SK-N-SH treated with all-trans-retinoic acid at 6 μM for 48 hours (cell line): ENCODE data around the gene RDX.

ENCODE experiments used
- ATAC-seq: fragments of 200-7000 bp; cut with Tn5 transposase; 3 replicates; pipeline ENCODE4 v1.9.1; 2020; ENCODE audit warnings: mild to moderate bottlenecking, moderate library complexity
- BACH2 ChIP-seq: fragments of 250-450 bp; sonication (Bioruptor Pico); IDR thresholded peaks from 2 replicates; pipeline ENCODE4 v1.9.0; 2021; ENCODE audit warnings: mild to moderate bottlenecking, borderline replicate concordance
- CSDC2 ChIP-seq: fragments of 250-450 bp; sonication (Bioruptor Pico); IDR thresholded peaks from 2 replicates; pipeline ENCODE4 v1.5.0; 2020; ENCODE audit warnings: mild to moderate bottlenecking, moderate library complexity
- GLIS3 ChIP-seq: fragments of 250-450 bp; sonication (Bioruptor Pico); IDR thresholded peaks from 2 replicates; pipeline ENCODE4 v1.5.0; 2020; ENCODE audit warnings: mild to moderate bottlenecking, moderate library complexity
- ISL1 ChIP-seq: fragments of 250-450 bp; sonication (Bioruptor Pico); IDR thresholded peaks from 2 replicates; pipeline ENCODE4 v2.1.2; 2022; ENCODE audit warnings: mild to moderate bottlenecking, moderate library complexity
- OSR1 ChIP-seq: fragments of 250-450 bp; sonication (Bioruptor Pico); IDR thresholded peaks from 2 replicates; pipeline ENCODE4 v1.8.0; 2022; ENCODE audit warnings: moderate library complexity, mild to moderate bottlenecking, inconsistent platforms
- PATZ1 ChIP-seq: fragments of 250-450 bp; sonication (Bioruptor Pico); IDR thresholded peaks from 2 replicates; pipeline ENCODE4 v1.8.0; 2020; ENCODE audit warnings: mild to moderate bottlenecking, moderate library complexity, borderline replicate concordance
- POU6F1 ChIP-seq: fragments of 250-450 bp; sonication (Bioruptor Pico); IDR thresholded peaks from 2 replicates; pipeline ENCODE4 v1.8.0; 2021; ENCODE audit warnings: low read depth, mild to moderate bottlenecking, moderate library complexity, borderline replicate concordance
- SNAI2 ChIP-seq: fragments of 250-450 bp; sonication (Bioruptor Pico); IDR thresholded peaks from 2 replicates; pipeline ENCODE4 v1.5.0; 2020; ENCODE audit warnings: mild to moderate bottlenecking, moderate library complexity
- TCF4 ChIP-seq: fragments of 250-450 bp; sonication (Bioruptor Pico); IDR thresholded peaks from 2 replicates; pipeline ENCODE4 v1.8.0; 2021; ENCODE audit warnings: mild to moderate bottlenecking, moderate library complexity, borderline replicate concordance
- TSHZ2 ChIP-seq: fragments of 250-450 bp; sonication (Bioruptor Pico); IDR thresholded peaks from 2 replicates; pipeline ENCODE4 v1.5.0; 2020; ENCODE audit warnings: mild to moderate bottlenecking, moderate library complexity
- ZC3H10 ChIP-seq: fragments of 250-450 bp; sonication (Bioruptor Pico); IDR thresholded peaks from 2 replicates; pipeline ENCODE4 v1.5.1; 2021; ENCODE audit warnings: mild to moderate bottlenecking, moderate library complexity
- ZFP3 ChIP-seq: fragments of 250-450 bp; sonication (Bioruptor Pico); IDR thresholded peaks from 2 replicates; pipeline ENCODE4 v1.5.0; 2020; ENCODE audit warnings: mild to moderate bottlenecking, moderate library complexity
- ZFP30 ChIP-seq: fragments of 450-650 bp; formaldehyde crosslinking; IDR thresholded peaks from 2 replicates; pipeline ENCODE4 v1.5.0; 2022; ENCODE audit warnings: mild to moderate bottlenecking, moderate library complexity
- ZNF70 ChIP-seq: fragments of 450-650 bp; formaldehyde crosslinking; IDR thresholded peaks from 2 replicates; pipeline ENCODE4 v1.5.0; 2020; ENCODE audit warnings: mild to moderate bottlenecking, moderate library complexity

Gene RDX

GRCh38 chr11:110299006-110299785 lies 2.8 kb upstream of the RDX start:
- TF ChIP-seq GLIS3 (CRISPR knock-in tag) (no peak), ZC3H10 (CRISPR knock-in tag) (no peak), TSHZ2 (no peak), ZFP30 (no peak), ZFP3 (CRISPR knock-in tag) (no peak), BACH2 (no peak), ZNF70 (CRISPR knock-in tag) (no peak), SNAI2 (no peak), POU6F1 (CRISPR knock-in tag) (no peak)
- ATAC-seq, result no peak

GRCh38 chr11:110298301-110298765 lies 1.9 kb upstream of the RDX start:
- TF ChIP-seq PATZ1 (CRISPR knock-in tag) (no peak), ISL1 (CRISPR knock-in tag) (peak; percentile 61)

GRCh38 chr11:110297726-110298300 lies 1.4 kb upstream of the RDX start:
- TF ChIP-seq ISL1 (CRISPR knock-in tag) (no peak), POU6F1 (CRISPR knock-in tag) (no peak), OSR1 (CRISPR knock-in tag) (no peak), CSDC2 (no peak), TCF4 (CRISPR knock-in tag) (no peak), ZFP30 (no peak), TSHZ2 (no peak), SNAI2 (no peak), ZFP3 (CRISPR knock-in tag) (no peak)
- TF ChIP-seq, all 23 proteins: peak for 0

More at GRCh38 chr11:110298301-110298765, 1.9 kb upstream of the RDX start:
- ATAC-seq, result no peak

More at GRCh38 chr11:110297726-110298300, 1.4 kb upstream of the RDX start:
- no peak for ATAC-seq
